NCI-H1436 (cell line): Measurements from ENCODE around the gene POLN.
A peak's percentile ranks its signal among the peaks of the same experiment; 100 is the strongest.

Source experiments
- DNase-seq: peaks from one replicate; lab custom pipeline; 2025; lab: John Stamatoyannopoulos, UW

The POLN gene

DNA sequence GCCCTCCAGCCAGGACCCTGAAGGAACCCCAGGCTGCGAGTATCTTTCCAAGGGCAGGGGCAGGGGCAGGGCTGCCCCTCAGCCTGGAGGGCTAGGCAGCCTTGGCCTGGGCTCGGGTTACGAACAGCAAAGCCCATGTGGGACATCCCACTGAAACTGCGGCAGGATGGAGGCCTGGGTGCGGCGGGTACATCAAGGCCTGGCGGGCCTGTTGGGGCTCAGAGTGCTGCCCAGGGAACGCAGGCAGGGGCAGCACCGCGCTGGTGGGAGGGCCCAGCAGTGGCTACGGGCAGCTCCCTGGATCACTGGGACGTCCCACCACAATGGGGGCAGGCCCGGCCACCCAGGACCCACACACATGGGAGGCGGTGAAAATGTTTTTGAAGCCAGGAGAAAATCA is 171.9 kb downstream of the POLN start:
- DNase-seq, result no peak

DNA sequence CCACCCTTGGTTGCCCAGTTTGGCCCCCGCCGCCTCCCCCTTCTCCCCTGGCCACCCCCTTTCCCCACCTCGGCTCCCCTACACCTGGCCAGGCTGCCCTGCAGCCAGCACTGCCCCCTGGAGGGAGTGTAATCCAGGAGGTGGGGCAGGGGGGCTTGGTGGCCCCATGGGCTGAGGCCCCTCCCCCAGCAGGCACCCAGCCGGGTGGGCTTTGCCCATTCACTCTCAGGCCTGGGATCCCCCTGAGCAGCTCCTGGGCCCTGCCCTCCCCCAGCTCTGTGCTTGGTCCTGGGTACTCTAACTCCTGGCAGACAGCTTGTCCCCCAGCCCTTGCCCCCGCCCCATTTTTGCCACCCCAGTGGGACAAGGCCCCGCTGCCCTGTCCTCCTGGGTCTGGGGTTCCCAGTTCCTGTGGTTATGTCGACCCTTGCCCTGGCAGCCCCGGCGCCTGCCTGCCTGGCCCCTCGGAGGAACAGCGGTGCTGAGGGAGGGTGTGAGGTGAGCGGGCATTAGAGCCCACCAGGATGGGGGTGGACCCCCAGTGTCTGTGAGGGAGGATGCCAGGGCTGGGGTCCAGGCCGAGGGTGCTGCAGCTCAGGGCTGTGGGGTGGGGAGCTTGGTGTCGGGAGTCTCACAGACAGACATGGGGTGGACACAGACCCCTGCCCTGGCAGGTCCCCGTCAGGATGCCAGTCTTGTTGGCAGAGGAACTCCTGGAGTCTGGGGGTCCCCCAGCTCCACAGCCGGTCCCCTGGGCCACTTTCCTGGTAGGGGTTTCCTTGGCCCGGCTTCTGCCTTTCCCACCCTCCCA is 172.6 kb downstream of the POLN start:
- DNase-seq, result no peak

GRCh38 chr4:2068566-2068965 is 173.4 kb downstream of the POLN start:
- DNase-seq, result no peak

GRCh38 chr4:2068198-2068470 is 173.8 kb downstream of the POLN start:
- no peak for DNase-seq

GRCh38 chr4:2067446-2068197 is 174.3 kb downstream of the POLN start:
- DNase-seq, result no peak

DNA sequence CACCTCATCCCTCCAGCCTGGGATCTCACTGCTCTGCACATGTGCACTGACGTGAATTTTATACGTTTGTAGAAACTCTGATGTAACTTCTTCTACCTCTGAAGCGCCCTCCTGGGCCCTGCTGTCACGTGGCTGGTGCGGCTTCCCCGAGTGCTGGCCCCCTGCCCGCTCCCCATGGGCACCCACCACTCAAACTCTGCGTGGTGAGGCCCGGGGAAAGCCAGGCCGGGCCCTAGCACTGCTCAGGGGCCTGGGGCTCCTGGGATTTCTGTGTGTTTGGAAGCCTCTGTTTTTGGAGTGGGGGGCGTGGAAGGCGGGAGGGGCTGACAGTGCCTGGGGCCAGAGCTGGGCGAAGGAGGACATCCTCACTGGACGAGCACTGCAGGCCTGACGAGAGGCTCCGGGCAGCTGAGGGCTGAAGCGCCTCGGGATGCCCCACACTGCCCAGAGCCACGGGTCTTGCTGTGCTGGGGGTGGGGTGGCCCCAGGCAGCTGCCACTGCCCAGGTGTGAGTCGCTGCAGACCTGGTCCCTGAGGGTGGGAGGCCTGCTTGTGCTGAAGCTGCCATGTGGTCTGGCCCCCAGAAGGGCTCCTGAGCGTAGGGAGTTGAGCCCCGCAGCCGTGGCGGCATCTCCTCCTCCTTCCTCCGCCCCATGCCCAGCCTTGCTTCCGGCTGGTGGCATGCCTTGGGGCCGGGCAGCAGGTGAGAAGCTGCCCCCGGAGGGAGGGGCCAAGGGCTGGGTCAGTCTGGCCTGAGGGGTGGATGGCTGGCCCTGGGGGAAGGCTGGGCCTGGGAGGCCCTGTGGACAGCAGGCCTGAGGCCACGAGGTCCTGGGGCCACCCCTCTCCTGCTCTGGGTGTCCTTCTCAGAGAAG is 175.1 kb downstream of the POLN start:
- no peak for DNase-seq

GRCh38 chr4:2066011-2066551 is 175.8 kb downstream of the POLN start:
- DNase-seq, result no peak

- DNase-seq, result no peak
Measured at GRCh38 chr4:2065106-2065930, 176.6 kb downstream of the POLN start.

GRCh38 chr4:2064276-2064991 is 177.5 kb downstream of the POLN start:
- no peak for DNase-seq

GRCh38 chr4:2063557-2064275 is 178.2 kb downstream of the POLN start:
- DNase-seq, result no peak

DNA sequence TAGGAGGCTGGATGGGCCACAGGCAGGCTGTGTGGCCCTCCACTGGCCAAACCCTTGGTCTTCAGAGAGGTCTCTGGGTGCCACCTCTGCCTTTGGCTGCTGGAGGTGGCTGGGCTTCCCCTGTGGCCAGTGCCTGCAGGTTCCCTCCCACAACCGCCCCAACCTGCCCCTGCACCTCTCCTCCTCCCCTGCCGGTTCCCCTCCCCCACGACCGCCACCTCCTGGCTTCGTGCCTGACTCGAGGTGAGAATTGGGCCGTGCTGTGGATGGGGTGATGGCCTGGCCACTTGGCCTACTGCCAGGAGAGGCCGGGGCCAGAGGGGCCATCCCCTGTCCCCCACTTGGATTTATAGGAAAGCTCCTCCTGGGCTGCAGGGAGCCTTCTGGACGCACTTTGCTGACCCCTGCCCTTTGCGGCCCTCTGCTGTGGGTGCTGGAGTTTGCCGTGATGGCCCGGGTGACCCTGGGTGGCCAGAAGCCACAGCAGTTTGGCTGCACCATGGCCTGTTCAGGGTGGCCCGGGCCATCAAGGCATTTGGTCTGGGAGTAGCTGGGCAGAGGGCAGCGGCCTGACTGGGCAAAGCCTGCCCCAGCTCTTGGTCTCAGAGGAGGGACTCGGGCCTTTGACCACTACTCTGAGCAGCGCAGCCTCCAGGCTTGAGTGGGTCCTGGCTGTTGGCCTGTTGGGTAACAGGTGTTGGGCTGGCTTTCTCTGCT is 179.0 kb downstream of the POLN start:
- no peak for DNase-seq

DNA sequence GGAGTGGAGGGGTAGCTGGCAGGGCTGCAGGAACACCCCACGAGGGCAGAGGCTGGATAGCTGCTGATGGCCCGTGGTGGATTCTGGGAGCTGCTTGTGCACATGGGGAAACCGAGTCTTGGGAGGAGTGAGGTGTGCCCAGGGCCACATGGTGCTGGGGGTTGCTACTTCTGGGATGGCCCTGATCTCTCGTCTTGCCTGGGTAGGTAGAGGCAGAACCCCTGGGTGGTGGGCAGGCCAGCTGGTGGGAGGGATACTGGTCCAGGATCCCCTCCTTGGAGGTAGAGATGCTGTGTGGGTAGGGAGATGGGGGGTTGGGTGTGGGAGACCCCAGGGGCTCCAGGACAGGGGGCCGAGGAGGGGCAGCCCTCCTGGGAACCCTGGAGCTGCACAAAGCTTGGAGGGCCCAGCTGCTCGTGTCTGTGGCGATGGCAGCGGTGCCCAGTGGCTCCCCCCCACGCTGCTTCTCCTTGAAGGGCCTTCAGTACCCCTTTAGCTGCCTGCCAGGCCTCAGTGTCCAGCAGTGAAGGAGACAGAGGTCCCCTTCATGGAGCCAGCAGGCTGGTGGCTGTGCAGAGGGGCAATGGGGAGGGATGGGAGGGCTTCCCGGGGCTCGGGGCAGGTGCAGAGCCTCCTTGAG is 179.6 kb downstream of the POLN start:
- DNase-seq, result no peak

GRCh38 chr4:2061186-2062131 is 180.5 kb downstream of the POLN start:
- no peak for DNase-seq

DNA sequence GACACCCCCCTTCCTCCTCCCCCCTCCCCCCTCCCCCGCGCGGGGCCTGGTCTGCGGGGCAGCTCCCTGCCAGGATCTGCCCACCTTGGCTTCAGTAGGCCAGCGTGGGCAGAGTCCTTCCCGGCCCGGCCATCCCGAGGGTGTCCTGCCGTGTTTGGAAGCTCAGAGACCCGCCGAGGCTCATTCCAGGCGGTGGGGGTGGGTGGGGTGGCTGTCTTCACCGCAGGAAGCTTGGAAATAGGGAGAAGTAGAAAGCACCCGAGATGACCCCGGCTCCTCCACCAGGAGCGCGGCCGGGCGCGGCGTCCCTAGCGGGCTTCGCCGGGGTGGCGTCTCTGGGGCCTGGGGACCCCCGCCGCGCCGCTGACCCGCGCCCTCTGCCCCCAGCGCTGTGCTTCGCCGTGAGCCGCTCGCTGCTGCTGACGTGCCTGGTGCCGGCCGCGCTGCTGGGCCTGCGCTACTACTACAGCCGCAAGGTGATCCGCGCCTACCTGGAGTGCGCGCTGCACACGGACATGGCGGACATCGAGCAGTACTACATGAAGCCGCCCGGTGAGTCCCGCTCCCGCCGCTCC is 181.2 kb downstream of the POLN start:
- DNase-seq, result no peak

GRCh38 chr4:2059726-2060602 is 182.0 kb downstream of the POLN start:
- peak; percentile 3 for DNase-seq

- DNase-seq, result peak; percentile 61
Measured at GRCh38 chr4:2059046-2059725, 182.7 kb downstream of the POLN start, which contains the start of gene NAT8L. Gene NAT8L, plus strand, starts transcription at chr4:2059327. Its CDS starts 185 bp downstream, at chr4:2059512.
